HEK293 (cell line): Measurements from ENCODE around the gene MAMDC2.

Source experiments
- CTCF ChIA-PET: fragments of 350-600 bp; formaldehyde crosslinking; extraction: SDS; loops from one replicate; lab custom pipeline; 2021; ENCODE audit warnings: antibody characterized with exemption; lab: Yijun Ruan, JAX
- POLR2A ChIA-PET: fragments of 300-600 bp; formaldehyde crosslinking; extraction: SDS; loops from one replicate; lab custom pipeline; 2020; ENCODE audit warnings: antibody characterized with exemption, inconsistent platforms; lab: Yijun Ruan, JAX
- H3K27ac ChIP-seq: fragments of 200-500 bp; sonication (Bioruptor generic); 2 replicates; pipeline ENCODE4 v1.5.1; 2014; ENCODE audit warnings: low read depth, low read length, control low read depth, inconsistent platforms; ENCODE audit errors: extremely low read depth
- H3K36me3 ChIP-seq, 2 experiments: fragments of 200-500 bp in 1 of 2; sonication (Bioruptor generic) in 1 of 2; 1 replicate in 1 of 2; 2 replicates in 1 of 2; pipeline ENCODE4 v1.5.1; 2014 to 2017; ENCODE audit warnings: inconsistent platforms in 2 of 2, low read length in 2 of 2; ENCODE audit not compliant: control insufficient read depth in 2 of 2, insufficient read depth in 1 of 2
- H3K4me1 ChIP-seq: fragments of 200-500 bp; sonication (Bioruptor generic); 2 replicates; pipeline ENCODE4 v1.5.1; 2014; ENCODE audit warnings: mild to moderate bottlenecking, low read length, inconsistent platforms; ENCODE audit not compliant: control insufficient read depth, insufficient read depth
- H3K4me3 ChIP-seq: 2 replicates; pipeline ENCODE4 v1.5.1; 2011; ENCODE audit warnings: low read depth, mild to moderate bottlenecking, control low read depth, low read length, moderate library complexity
- H3K9me3 ChIP-seq: fragments of 200-500 bp; sonication (Bioruptor generic); 2 replicates; pipeline ENCODE4 v1.5.1; 2014; ENCODE audit warnings: low read depth, low read length, inconsistent platforms; ENCODE audit not compliant: control insufficient read depth, insufficient read depth
- BCL11A ChIP-seq: fragments of 450-650 bp; formaldehyde crosslinking; IDR thresholded peaks from 2 replicates; pipeline ENCODE4 v1.5.1; 2016; ENCODE audit warnings: low read depth, missing biosample characterization, missing genetic modification characterization
- GLI4 ChIP-seq: fragments of 450-650 bp; formaldehyde crosslinking; IDR thresholded peaks from 2 replicates; pipeline ENCODE4 v1.5.1; 2016; ENCODE audit warnings: missing biosample characterization, missing genetic modification characterization
- HOXC10 ChIP-seq: sonication (generic); formaldehyde crosslinking; IDR thresholded peaks from 2 replicates; pipeline ENCODE4 v1.8.1; 2023; ENCODE audit warnings: mild to moderate bottlenecking, missing genetic modification reagents
- HOXD13 ChIP-seq: sonication (generic); formaldehyde crosslinking; IDR thresholded peaks from 2 replicates; pipeline ENCODE4 v1.8.0; 2022; ENCODE audit warnings: missing genetic modification reagents, borderline replicate concordance
- MEIS1 ChIP-seq: sonication (generic); formaldehyde crosslinking; IDR thresholded peaks from 2 replicates; pipeline ENCODE4 v1.8.1; 2022; ENCODE audit warnings: missing genetic modification reagents, mild to moderate bottlenecking, borderline replicate concordance
- MZF1 ChIP-seq: fragments of 450-650 bp; formaldehyde crosslinking; IDR thresholded peaks from 2 replicates; pipeline ENCODE4 v1.5.1; 2017; ENCODE audit warnings: missing biosample characterization, missing genetic modification characterization, borderline replicate concordance
- PRDM1 ChIP-seq: fragments of 450-650 bp; formaldehyde crosslinking; IDR thresholded peaks from 2 replicates; pipeline ENCODE4; 2016; ENCODE audit warnings: missing biosample characterization, missing genetic modification characterization
- SP7 ChIP-seq: fragments of 450-650 bp; formaldehyde crosslinking; IDR thresholded peaks from 2 replicates; pipeline ENCODE4 v1.5.1; 2016; ENCODE audit warnings: missing biosample characterization, missing genetic modification characterization
- ZNF175 ChIP-seq: fragments of 450-650 bp; formaldehyde crosslinking; IDR thresholded peaks from 2 replicates; pipeline ENCODE4 v1.5.1; 2016; ENCODE audit warnings: missing biosample characterization, missing genetic modification characterization
- ZNF214 ChIP-seq: fragments of 450-650 bp; formaldehyde crosslinking; IDR thresholded peaks from 2 replicates; pipeline ENCODE4 v1.5.1; 2017; ENCODE audit warnings: missing biosample characterization, mild to moderate bottlenecking, missing genetic modification characterization, borderline replicate concordance
- ZNF341 ChIP-seq: fragments of 450-650 bp; formaldehyde crosslinking; IDR thresholded peaks from 2 replicates; pipeline ENCODE4; 2016; ENCODE audit warnings: low read depth, missing biosample characterization, missing genetic modification characterization
- ZNF426 ChIP-seq: fragments of 450-650 bp; formaldehyde crosslinking; IDR thresholded peaks from 2 replicates; pipeline ENCODE4 v1.5.1; 2017; ENCODE audit warnings: missing biosample characterization, missing genetic modification characterization, mild to moderate bottlenecking, inconsistent platforms, moderate library complexity
- ZNF521 ChIP-seq: fragments of 450-650 bp; formaldehyde crosslinking; IDR thresholded peaks from 2 replicates; pipeline ENCODE4 v1.5.1; 2017; ENCODE audit warnings: missing biosample characterization, mild to moderate bottlenecking, missing genetic modification characterization
- ZNF558 ChIP-seq: fragments of 450-650 bp; formaldehyde crosslinking; IDR thresholded peaks from 2 replicates; pipeline ENCODE4 v1.5.1; 2016; ENCODE audit warnings: missing biosample characterization, missing genetic modification characterization
- ZNF621 ChIP-seq: fragments of 450-650 bp; formaldehyde crosslinking; IDR thresholded peaks from 2 replicates; pipeline ENCODE4 v1.5.1; 2017; ENCODE audit warnings: missing biosample characterization, missing genetic modification characterization
- ZNF629 ChIP-seq: fragments of 450-650 bp; formaldehyde crosslinking; IDR thresholded peaks from 2 replicates; pipeline ENCODE4 v1.5.1; 2017; ENCODE audit warnings: missing biosample characterization, missing genetic modification characterization
- ZNF654 ChIP-seq: fragments of 450-650 bp; formaldehyde crosslinking; IDR thresholded peaks from 2 replicates; pipeline ENCODE4 v1.5.1; 2016; ENCODE audit warnings: low read depth, missing biosample characterization, missing genetic modification characterization
- ZNF701 ChIP-seq: fragments of 450-650 bp; formaldehyde crosslinking; IDR thresholded peaks from 2 replicates; pipeline ENCODE4 v1.5.1; 2016; ENCODE audit warnings: missing biosample characterization, missing genetic modification characterization
- ZSCAN16 ChIP-seq: fragments of 450-650 bp; formaldehyde crosslinking; IDR thresholded peaks from 2 replicates; pipeline ENCODE4 v1.5.1; 2016; ENCODE audit warnings: missing biosample characterization, missing genetic modification characterization
- TF ChIP-seq, protein P1 (sequence below): fragments of 450-650 bp; formaldehyde crosslinking; IDR thresholded peaks from 2 replicates; pipeline ENCODE4 v1.5.1; 2016; ENCODE audit warnings: missing biosample characterization, missing genetic modification characterization
- TF ChIP-seq, protein P2 (sequence below): fragments of 450-650 bp; formaldehyde crosslinking; IDR thresholded peaks from 2 replicates; pipeline ENCODE4 v1.5.1; 2016; ENCODE audit warnings: missing biosample characterization, missing genetic modification characterization, borderline replicate concordance
- TF ChIP-seq, protein P3 (sequence below): fragments of 450-650 bp; formaldehyde crosslinking; IDR thresholded peaks from 2 replicates; pipeline ENCODE4 v1.5.1; 2016; ENCODE audit warnings: missing biosample characterization, missing genetic modification characterization, low read depth

Gene MAMDC2

DNA sequence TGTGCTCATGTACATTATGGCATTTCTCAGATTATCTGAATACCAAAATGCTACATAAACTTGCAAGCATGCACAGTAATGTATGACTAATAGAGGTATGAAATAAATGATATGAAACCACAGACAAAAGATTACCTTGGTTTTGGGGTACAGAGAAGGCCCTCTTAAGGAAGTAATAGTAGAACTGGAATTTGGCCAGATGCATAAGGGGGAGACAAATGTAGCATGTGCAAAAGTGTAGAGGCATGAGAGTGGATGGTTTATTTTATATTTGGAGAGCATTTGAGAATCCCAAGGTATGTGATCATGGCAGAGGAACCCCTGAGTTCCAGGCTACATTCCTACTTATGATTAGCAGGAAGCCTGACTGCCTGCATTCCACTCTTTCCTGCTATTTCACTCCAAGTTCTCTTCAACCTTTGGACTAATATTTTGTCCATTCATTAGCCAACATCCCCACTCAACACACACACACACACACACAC, 74.2 kb downstream of the MAMDC2 start (continued):
- TF ChIP-seq, protein P1, sequence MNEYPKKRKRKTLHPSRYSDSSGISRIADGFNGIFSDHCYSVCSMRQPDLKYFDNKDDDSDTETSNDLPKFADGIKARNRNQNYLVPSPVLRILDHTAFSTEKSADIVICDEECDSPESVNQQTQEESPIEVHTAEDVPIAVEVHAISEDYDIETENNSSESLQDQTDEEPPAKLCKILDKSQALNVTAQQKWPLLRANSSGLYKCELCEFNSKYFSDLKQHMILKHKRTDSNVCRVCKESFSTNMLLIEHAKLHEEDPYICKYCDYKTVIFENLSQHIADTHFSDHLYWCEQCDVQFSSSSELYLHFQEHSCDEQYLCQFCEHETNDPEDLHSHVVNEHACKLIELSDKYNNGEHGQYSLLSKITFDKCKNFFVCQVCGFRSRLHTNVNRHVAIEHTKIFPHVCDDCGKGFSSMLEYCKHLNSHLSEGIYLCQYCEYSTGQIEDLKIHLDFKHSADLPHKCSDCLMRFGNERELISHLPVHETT = no peak
- TF ChIP-seq ZNF701 (tag by site-specific recombination) (no peak), PRDM1 (tag by site-specific recombination) (no peak), ZNF426 (tag by site-specific recombination) (no peak), ZNF521 (tag by site-specific recombination) (no peak), ZNF558 (no peak), ZNF214 (tag by site-specific recombination) (no peak), MZF1 (tag by site-specific recombination) (no peak), ZNF654 (no peak), ZNF621 (no peak), ZSCAN16 (tag by site-specific recombination) (no peak), ZNF629 (tag by site-specific recombination) (no peak)
- TF ChIP-seq, protein P2, sequence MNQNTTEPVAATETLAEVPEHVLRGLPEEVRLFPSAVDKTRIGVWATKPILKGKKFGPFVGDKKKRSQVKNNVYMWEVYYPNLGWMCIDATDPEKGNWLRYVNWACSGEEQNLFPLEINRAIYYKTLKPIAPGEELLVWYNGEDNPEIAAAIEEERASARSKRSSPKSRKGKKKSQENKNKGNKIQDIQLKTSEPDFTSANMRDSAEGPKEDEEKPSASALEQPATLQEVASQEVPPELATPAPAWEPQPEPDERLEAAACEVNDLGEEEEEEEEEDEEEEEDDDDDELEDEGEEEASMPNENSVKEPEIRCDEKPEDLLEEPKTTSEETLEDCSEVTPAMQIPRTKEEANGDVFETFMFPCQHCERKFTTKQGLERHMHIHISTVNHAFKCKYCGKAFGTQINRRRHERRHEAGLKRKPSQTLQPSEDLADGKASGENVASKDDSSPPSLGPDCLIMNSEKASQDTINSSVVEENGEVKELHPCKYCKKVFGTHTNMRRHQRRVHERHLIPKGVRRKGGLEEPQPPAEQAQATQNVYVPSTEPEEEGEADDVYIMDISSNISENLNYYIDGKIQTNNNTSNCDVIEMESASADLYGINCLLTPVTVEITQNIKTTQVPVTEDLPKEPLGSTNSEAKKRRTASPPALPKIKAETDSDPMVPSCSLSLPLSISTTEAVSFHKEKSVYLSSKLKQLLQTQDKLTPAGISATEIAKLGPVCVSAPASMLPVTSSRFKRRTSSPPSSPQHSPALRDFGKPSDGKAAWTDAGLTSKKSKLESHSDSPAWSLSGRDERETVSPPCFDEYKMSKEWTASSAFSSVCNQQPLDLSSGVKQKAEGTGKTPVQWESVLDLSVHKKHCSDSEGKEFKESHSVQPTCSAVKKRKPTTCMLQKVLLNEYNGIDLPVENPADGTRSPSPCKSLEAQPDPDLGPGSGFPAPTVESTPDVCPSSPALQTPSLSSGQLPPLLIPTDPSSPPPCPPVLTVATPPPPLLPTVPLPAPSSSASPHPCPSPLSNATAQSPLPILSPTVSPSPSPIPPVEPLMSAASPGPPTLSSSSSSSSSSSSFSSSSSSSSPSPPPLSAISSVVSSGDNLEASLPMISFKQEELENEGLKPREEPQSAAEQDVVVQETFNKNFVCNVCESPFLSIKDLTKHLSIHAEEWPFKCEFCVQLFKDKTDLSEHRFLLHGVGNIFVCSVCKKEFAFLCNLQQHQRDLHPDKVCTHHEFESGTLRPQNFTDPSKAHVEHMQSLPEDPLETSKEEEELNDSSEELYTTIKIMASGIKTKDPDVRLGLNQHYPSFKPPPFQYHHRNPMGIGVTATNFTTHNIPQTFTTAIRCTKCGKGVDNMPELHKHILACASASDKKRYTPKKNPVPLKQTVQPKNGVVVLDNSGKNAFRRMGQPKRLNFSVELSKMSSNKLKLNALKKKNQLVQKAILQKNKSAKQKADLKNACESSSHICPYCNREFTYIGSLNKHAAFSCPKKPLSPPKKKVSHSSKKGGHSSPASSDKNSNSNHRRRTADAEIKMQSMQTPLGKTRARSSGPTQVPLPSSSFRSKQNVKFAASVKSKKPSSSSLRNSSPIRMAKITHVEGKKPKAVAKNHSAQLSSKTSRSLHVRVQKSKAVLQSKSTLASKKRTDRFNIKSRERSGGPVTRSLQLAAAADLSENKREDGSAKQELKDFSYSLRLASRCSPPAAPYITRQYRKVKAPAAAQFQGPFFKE (tag by site-specific recombination) = no peak
- TF ChIP-seq, protein P3, sequence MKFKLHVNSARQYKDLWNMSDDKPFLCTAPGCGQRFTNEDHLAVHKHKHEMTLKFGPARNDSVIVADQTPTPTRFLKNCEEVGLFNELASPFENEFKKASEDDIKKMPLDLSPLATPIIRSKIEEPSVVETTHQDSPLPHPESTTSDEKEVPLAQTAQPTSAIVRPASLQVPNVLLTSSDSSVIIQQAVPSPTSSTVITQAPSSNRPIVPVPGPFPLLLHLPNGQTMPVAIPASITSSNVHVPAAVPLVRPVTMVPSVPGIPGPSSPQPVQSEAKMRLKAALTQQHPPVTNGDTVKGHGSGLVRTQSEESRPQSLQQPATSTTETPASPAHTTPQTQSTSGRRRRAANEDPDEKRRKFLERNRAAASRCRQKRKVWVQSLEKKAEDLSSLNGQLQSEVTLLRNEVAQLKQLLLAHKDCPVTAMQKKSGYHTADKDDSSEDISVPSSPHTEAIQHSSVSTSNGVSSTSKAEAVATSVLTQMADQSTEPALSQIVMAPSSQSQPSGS = no peak

DNA sequence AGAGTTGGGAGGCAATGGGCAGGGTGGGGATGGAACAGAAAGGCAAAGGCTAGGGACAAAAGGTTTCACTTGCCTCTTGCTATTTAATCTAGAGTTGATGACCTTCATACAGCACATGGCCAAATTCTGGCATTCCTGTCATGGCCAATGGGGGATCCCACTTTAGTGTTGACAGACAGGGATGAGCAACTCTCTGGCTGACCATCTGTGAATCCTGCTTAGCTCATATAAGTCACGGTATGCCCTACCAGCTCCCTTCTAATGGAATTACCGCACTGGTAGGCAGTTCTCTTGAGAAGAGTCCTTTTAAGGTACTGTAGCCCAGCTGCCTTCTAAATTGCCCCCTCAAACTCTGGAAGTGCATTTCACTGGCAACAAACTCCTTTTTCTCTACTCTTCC, 76.1 kb downstream of the MAMDC2 start:
- Histone ChIP-seq H3K4me3 (no peak overlapping the region), H3K4me1 (no peaks in the 10 kb centered on the region), H3K9me3 (no peaks in the 10 kb centered on the region), H3K36me3 (no peaks in the 10 kb centered on the region), H3K27ac (no peak overlapping the region)
- ChIA-PET POLR2A (no interaction called here), CTCF (interaction anchor here (0.8 to 5.8 kb wide), 6 partner anchors 8 to 483 kb away, joined by 3 to 54 read pairs (median 8); no protein-coding TSS in a partner anchor)
- TF ChIP-seq HOXD13 (CRISPR knock-in tag) = no peak
- TF ChIP-seq BCL11A (tag by site-specific recombination) = no peak
- no peak for TF ChIP-seq GLI4
- no peak for TF ChIP-seq ZNF341
- TF ChIP-seq SP7 (tag by site-specific recombination) = no peak
- no peak for TF ChIP-seq ZNF175 (tag by site-specific recombination)
- no peak for TF ChIP-seq HOXC10 (CRISPR knock-in tag)
- TF ChIP-seq MEIS1 (CRISPR knock-in tag) = no peak
